Jurkat, Clone E6-1 (cell line): ENCODE results near the gene OTUD7B.

Experiments used
- DNase-seq: peaks from one replicate; pipeline ENCODE4 v3.0.0-alpha.2; 2011; ENCODE audit warnings: low read depth, low spot score
- H3K4me3 ChIP-seq: 2 replicates; pipeline ENCODE4 v1.5.1; 2011; ENCODE audit warnings: mild to moderate bottlenecking, low read length, control low read depth, moderate library complexity

OTUD7B gene

DNA sequence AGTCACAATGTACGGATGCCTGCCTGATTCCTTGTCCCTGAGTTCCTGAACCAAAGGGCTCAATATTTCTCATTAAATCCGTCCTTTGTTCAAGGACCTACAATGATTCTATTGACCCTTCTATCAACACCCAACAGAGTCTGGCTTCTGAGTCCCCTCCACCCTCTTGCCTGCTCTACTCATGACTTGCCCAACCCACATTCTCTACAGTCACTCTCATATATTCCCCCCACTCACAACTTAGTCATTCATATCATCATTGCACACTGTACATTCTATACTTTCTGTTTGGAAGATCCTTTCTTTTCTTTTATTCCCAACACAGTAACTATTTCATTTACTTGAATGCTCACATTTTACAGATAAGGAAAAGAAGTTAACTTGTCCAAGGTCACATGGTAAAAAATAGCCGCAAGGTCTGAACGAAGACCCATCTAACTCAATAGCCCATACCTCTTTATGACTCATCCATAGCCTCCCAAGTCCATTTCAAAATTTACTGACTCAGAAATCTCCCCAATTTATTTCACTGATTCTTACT lies 3.6 kb downstream of the OTUD7B start:
- no peak overlapping the region for H3K4me3 ChIP-seq
- DNase-seq, result no peak

DNA sequence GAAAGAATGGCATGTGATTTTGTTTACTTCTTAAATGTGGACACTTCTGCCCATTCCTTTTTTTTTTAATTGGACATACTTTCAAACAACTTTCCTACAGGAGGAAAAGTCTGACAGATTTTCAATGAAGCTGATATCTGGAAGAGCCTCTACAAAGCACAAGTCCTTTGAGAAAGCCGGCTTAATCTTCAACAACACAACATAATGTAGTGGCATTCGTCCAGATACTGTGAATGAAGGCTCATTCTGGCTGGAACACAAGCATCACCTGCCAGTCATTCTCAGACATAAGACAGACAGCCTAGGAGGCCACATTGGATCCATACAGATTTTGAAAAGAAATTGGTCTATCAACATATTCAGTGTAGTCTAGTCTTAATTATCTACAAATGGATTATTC lies 4.9 kb downstream of the OTUD7B start:
- H3K4me3 ChIP-seq, result no peak overlapping the region
- DNase-seq, result no peak

DNA sequence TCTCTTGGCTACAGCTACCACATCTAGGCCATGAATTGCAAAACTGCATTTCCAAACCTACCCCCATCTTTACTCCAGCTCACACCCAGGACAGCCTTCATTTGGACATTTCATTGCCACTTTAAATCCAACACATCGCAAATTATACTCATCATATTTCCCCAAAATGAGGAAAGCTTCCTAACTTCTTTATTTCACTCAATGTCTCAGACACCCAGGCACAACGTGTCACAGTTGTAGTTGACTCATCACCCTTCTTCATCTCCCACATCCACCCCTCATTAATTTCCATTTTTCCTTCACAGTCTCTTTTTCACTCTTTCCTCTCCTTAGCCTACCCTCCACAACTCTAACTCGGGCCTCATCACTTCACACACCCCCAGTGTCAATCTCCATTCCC lies 6.7 kb downstream of the OTUD7B start:
- no peak for DNase-seq
- H3K4me3 ChIP-seq, result no peak overlapping the region

DNA sequence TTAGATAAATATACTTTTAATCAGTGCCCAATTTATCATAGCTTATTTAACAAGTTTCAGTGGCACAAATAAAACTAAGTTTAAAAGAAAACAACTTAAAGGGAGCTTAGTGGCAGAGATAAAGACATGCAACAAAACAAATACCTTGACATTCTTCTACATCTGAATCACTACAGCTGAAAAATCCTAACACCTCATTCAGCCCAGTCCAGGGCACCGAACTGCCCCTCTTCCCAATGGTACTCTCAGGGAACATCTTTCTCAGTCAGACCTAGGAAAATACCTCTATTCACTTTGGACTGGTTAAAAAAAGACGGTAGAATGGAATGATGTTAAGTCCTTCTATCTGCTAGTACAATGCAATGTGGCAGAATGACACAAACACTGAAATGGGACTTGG lies 8.3 kb downstream of the OTUD7B start:
- H3K4me3 ChIP-seq, result no peak overlapping the region
- DNase-seq, result no peak

DNA sequence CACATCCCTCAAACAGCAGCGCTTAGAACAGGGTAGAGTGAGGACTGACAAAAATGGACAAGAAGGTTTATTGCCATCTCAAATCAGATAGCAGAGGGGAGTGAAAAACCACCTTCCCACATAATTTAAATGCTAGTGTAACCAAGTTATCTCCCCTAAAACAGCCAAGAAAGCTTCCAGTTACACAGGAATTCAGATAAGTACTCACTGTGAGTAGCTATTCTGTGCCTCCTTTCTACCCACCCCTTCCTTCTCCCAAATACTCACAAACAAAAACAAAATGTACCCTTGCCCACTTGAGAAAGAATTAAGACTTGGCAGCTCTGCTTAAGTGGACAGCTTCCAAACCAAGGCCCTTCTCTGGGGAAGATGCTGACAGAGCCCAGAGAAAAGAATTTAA lies 9.1 kb downstream of the OTUD7B start:
- no peak overlapping the region for H3K4me3 ChIP-seq
- DNase-seq, result no peak

DNA sequence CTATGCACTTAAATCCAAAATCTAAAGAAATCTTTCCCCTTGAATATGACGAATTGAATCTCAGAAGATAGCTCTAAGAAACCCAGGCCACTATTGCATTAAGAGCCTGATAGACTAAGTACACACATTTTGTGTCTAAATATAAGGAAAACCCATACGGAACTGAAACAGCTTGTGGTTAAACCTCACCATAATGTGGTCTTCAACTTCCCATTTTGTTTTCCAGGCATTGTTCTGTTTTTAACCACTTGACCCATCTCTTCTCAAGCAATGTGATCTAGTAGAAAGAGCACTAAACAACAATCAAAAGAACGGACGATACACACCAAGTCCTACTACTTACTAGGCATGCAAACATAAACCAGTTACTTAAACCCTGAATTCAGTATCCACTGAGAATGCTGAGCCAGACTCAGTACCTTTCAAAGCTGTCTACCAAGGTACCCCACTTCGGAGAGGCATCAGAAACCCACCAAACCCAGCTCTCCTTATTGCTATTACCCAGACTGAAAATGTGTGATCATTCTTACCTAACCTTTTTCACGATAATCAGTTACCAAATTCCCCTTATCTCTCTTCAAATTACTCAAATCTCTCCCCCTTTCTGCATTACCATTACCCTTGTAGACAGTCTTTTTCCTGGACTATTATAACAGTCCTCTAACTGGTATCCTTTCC lies 12.8 kb downstream of the OTUD7B start:
- no peak for DNase-seq
- no peak overlapping the region for H3K4me3 ChIP-seq

DNA sequence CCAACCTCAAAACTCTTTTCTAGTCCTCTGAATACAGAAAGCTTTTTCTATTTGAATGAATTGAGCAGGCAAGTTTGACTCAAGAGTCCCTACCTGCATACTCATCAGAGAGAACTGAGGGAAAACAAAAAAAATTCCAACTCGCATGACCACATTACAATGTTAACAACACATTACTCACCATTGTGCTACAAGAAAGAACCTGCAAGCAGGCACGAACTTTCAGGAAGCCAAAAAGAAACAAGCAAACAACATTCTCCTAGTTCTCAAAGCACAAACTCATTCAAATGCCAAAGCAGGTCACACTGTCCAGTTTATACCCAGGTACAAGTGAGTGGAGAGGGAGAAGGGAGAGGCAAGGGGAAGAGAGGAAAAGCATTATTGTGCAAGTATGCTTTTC lies 14.6 kb downstream of the OTUD7B start:
- DNase-seq, result no peak
- no peak overlapping the region for H3K4me3 ChIP-seq

DNA sequence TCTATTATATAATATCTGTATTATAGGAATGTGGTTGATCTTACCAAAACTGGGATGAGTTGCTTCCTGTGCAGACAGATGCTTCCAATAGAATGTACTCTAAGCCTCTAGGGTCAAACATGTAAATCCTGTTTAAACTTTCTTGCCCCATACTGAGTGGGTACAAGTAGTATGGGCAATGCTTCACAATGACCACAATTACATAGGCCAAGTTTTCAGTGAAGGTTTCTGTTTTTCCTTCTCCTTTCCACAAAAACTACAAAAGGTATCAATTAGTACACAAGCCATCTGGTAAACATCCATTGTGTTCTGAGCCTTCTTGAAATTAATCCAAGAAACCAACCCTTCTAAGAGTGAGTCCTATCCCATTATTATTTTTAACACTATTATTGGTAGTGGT lies 16.8 kb downstream of the OTUD7B start:
- DNase-seq, result no peak
- H3K4me3 ChIP-seq, result no peak overlapping the region

DNA sequence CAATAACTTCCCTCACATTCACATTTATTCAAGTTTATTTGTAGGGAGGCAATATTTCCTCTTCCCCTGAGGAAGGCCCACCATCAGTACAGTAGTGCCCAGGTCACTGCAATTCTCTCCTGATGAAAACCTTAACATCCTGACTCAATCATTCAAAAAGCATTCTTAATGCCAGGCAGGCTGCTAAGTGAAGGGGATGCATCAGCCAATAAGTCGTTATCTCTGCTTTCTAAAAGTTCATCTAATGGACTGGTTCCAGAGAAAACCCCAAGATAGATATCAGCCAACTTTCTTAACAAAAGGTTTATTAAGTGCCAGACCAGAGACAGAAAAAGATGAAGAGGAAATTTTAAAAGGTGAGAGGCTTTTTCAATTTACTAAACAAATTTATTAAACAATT lies 17.3 kb downstream of the OTUD7B start:
- no peak for DNase-seq
- no peak overlapping the region for H3K4me3 ChIP-seq

DNA sequence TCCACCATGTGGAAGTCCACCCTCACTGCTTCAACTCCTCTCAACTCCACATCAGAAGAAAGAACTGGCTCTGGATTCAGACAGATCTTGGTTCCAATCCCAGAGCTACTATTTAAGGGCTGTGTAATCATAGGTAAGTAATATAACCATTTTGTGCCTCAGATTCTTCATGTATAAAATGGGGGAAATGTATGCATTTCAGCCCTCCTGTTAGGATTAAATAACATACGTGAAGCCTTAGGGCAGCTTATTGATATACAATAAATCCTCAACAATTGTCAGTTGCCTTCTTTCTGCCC lies 23.3 kb downstream of the OTUD7B start:
- DNase-seq, result no peak
- H3K4me3 ChIP-seq, result no peak overlapping the region

DNA sequence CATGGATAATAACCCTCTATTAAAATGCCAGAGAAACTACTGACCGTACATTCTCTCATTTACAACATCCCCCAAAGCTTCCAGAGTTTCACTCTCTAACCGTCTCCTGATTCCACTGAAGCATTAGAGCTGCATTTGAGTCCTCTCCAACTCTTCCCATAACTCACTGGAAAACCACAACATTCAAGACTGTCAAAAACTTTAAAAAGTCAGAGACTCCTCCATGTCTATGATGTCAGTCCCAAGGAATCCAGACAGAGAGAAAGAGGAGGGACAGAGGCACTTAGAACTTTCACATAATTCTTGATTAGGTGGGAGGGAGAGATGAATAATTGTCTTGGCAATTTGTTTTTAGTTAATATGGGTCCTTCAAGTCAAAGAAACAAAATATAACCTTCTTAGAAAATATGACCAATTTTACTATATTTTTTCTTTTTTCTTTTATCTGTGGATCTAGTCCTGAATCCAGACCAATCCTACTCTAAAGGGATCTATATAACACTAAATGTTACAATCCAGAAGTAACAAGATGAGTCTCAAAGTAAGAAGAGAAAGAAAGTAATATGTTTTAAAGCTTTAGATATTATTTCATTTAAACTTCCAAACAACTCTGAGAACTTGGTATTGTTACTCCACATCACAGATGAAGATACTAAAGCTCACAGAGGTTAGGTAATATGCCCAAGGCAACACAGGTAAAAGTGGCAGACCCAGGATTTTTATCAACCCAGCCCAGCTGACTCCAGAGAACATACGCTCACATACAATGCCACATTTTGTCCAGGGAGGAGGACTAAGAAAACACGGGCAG lies 23.8 kb downstream of the OTUD7B start:
- no peak for DNase-seq
- H3K4me3 ChIP-seq, result no peak overlapping the region

DNA sequence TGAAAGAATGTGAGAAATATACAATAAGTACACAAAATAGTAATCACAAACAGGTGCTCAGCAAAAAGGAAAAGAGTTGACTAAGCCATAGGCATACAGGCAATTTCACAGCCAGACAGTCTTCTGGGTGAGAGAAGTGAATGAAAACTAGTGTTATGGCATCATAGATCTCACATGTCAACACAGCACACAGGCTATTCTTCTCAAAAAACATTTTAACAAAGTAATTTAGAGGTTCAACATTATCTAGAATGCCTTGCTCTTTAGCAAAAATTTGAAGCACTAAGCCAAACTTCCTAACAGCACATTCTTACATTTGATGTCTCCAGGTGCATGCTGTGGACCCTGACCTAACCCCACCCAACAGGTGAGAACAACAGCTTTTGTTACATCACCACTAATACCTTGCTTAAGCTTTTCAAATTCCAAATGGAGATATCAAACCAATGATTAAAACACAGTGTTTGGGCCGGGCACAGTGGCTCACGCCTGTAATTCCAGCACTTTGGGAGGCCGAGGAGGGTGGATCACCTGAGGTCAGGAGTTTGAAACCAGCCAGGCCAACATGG lies 30.5 kb downstream of the OTUD7B start:
- no peak overlapping the region for H3K4me3 ChIP-seq
- no peak for DNase-seq

DNA sequence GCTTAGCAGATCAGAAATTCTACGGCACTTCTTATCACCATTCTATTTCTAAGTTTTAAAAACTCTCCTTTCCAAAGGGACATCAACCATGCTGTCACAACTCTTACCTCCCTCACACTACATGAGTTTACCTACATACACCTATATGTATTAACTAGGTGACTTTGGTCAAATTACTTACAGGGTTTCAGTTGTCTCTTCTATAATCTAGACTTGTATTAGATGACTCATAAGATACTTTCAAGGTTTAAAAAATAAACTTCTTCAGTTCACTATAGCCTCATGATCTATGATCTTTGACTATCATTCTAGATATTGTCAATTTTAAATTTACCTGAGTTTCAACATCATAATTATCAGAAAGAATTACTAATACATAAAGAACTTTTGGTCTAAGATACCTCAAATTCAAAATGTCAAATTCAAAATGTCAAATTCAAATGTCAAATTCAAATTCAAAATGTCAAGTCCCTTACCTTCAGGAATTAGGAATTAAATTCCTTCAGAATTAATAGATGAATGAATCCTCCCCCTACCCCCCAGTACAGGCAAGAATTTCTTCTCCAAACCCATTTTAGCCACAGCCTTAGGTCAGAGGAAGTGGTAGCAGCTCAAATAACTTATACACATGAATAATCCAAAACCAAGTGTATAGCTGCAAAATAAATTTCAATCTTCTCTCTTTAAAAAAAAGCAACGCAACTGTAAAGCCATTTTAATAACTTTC lies 31.1 kb downstream of the OTUD7B start:
- DNase-seq, result no peak
- no peak overlapping the region for H3K4me3 ChIP-seq

DNA sequence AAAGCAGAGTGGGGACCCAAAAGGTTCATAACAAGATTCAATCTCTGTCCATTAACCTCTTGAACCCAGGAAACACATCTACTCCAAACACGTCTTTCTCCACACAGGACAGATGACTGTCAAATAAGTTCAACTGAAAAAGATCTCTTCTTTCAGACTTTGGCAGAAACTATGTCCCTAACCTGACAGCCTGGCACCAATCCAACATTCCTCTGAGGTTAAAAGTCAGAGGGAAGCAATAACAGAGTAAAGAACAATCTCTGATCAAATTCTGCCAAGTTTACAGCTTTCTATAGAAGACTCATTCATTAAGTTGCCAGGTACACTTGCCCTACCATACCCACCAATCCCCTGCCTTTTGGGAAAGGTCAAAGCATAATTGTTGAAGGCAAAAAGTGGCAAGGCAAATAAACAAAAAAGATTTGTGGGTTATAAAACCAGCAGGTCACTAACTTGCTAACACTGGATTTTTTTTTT lies 31.9 kb downstream of the OTUD7B start:
- H3K4me3 ChIP-seq, result no peak overlapping the region
- no peak for DNase-seq

DNA sequence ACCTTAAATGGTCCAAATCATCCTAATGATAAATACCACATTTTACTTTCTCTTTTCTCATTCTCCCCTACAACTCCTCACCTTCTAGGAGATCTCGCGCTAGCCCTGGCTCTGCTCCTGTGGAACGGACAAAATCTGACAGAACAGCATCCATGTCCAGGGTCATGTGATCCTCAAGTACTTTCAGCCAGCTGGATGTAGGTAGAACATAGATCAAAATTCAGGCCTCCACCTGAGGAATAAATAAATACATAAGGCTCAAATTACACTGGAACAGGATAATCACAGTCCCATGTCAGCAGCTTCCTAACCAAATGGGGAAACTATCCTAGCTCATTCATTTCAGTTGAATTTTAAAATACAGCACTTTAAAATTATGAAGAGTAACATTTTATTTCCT lies 33.2 kb downstream of the OTUD7B start:
- no peak overlapping the region for H3K4me3 ChIP-seq
- no peak for DNase-seq

DNA sequence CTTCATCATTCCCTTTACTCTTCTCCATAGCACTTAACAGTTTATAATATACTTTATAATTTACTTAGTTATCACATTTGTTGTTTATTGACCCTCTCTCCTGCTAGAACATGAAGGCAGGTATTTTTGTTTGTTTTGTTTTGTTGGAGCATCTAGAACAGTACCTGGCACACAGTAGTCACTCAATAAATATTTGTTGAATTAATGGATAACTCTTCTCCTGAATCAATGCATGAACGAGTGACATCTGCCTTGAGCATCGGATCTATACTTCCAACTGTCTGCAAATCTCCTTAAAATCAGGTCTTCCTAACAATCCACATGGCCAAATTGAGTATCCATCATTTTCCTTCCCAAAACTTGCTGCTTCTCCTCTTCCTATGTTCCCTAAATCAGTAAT lies 38.0 kb downstream of the OTUD7B start:
- DNase-seq, result no peak
- no peak overlapping the region for H3K4me3 ChIP-seq

DNA sequence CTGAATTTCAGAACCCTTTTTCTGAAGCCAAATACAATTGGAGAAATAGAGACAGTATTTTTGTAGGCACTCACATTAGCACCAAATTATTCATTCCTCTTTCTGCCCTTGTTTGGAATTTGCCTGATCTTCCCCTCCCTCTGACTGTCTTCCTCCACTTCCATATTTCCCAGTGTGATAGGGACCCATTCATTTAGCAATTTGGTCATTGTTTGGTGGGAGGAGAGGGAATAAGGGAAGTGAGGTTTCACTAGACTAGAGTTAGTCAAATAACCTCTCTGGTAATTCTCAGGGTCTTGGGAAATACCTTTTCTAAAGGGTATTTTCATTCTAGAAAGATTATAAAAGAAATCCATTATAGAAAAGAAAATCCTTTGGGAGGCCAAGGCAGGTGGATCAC lies 42.9 kb downstream of the OTUD7B start:
- no peak overlapping the region for H3K4me3 ChIP-seq
- no peak for DNase-seq

DNA sequence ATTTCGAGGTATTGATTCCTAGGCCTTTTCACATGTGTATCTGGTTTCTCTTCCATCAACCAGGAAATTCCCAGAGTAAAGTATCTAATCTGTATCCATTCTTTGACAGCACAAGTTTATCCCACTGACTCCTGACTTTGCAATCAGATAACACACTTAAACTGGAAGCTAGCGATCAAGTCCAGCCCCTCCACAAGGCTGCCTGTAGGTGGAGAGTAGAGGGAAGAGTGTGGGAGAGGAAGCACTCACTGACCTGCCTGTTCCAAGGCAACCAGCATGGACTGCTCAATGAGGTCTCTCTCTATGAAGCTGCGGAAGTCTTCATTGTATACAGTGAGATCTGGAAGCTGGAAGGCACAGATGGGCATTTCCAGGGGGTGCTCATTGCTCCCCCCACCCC lies 43.5 kb downstream of the OTUD7B start:
- H3K4me3 ChIP-seq, result no peak overlapping the region
- DNase-seq, result no peak

DNA sequence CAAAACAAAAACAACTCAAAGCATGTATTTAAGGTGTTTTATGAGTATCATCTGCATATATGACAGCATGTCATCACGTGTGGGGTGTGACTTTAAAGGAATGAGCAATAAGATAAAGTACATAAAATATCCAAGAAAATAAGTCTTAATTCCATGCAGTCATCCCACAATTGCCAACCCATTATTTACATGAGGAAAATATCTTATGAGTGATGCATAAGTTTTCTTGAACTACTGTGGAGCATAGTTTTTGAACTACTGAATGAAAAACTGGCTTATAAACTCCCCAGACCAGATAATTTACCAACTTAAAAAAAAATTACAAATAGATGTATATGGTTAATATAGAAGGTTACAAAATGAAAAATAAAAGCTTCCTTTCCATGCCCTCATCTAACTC lies 44.1 kb downstream of the OTUD7B start:
- DNase-seq, result no peak
- no peak overlapping the region for H3K4me3 ChIP-seq

DNA sequence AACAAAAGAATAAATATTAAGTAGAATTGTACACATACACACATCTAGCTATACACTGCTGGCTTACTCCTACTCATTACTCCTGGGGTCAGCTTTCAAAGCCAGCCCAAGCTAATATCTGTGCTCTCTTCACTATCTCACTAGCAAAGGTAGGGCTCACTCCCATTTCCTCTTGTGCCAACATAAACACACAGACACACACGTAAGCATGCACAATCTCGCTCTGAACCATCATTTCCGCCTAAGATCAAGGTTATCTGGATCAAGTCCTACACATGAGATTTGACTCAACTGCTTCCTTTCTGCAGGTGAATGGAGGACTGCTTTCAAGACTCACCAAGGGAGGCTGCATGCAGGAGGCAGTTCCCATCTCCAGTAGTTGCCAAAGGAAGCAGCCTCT lies 45.1 kb downstream of the OTUD7B start:
- no peak for DNase-seq
- no peak overlapping the region for H3K4me3 ChIP-seq
